NCI-H2081 (cell line): ENCODE results near the gene PACC1.
"Not testable (repeated sequence)": the region's sequence is repeated elsewhere in the genome, so short reads cannot be mapped to it uniquely, and the experiment has no call there.

Experiments
- DNase-seq, 2 experiments: peaks; one replicate each; lab custom pipeline; 2025; lab: John Stamatoyannopoulos, UW

The PACC1 gene

DNA sequence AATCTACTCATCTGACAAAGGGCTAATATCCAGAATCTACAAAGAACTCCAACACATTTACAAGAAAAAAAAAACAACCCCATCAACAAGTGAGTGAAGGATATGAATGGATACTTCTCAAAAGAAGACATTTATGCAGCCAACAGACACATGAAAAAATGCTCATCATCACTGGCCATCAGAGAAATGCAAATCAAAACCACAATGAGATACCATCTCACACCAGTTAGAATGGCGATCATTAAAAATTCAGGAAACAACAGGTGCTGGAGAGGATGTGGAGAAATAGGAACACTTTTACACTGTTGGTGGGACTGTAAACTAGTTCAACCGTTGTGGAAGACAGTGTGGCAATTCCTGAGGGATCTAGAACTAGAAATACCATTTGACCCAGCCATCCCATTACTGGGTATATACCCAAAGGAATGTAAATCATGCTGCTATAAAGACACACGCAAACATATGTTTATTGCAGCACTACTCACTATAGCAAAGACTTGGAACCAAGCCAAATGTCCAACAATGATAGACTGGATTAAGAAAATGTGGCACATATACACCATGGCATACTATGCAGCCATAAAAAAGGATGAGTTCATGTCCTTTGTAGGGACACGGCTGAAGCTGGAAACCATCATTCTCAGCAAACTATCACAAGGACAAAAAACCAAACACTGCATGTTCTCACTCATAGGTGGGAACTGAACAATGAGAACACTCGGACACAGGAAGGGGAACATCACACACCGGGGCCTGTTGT is 18.8 kb downstream of the PACC1 start:
- not testable (repeated sequence) for DNase-seq

DNA sequence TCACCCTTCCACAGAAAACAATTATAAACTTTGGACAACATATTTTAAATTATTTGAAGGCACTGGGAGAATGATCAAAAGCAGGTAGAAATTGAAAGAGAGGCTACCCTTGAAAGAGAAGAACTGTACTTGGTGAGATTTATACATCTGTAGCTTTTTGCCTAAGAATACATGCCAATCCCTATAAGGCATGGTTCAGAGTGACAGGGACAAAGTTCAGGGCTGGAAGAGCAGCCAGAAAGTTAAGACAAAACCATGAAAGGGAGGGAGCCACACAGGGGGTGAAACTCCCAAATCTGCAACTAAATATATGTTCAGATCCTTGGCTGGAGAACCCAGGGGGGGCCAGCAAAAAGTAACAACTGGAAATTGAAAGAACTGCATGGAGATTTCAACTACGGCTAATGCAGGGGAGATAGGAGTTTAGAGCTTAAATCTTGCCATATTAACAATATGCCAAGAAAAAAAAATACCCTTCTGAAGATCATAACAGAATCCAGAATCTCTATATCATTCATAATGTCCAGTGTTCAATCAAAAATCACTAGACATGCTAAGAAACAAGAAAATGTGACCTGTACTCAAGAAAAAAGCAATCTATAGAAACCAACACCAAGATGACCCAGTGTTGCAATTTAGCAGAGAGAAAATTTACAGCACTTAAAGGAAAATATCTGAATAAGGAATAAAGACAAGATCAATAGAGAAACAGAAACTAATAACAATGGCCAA is 25.5 kb downstream of the PACC1 start:
- DNase-seq: no peak

DNA sequence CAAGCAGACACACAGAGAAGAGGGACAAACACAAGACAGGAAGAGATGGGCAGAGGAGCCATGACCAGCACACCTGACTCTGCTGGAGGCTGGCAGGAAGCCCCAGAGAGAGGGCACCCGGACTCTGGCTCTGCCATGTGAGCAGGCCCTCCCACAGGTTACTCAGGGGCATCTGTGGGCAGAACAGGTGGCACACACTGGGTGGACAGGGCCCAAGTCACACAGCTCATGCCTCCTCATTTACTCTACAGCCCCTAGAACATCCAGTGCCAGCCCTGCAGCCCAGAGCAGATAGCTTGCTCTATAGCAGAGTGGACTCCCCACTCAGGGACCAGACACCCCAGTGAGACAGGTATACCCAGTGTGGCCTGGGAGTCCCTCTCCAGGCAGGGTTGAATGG is 28.7 kb downstream of the PACC1 start:
- DNase-seq: no peak

DNA sequence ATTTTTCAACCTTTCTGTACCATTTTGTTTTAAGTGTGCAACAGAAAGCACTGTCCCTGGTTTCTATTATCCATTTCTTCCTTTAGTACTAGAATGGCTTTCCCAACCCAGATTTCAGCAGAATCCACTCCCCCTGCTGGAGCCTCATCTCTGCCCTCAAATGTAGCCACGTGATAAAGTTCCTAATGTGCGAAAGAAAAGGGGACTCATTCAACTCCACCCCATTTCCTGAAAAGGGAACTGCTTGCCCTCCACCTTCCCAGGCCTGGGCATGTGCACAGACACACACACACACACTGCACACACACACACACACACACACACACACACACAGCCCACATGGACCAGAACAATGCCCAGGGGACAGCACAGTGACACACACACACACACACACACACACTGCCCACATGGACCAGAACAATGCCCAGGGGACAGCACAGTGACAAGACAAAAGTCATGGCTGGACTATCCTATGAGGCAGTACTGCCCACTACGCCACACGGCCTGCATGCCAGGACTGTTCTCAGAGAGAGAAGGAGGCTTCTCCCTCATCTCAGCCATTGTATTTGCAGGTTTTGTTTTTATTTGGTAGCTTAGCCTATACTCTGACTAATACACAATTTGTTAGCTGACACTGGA is 33.2 kb downstream of the PACC1 start:
- no peak for DNase-seq

GRCh38 chr1:212379366-212379765 is 35.3 kb downstream of the PACC1 start:
- DNase-seq: no peak

- DNase-seq: no peak
Measured at GRCh38 chr1:212377644-212378043, 37.0 kb downstream of the PACC1 start.

DNA sequence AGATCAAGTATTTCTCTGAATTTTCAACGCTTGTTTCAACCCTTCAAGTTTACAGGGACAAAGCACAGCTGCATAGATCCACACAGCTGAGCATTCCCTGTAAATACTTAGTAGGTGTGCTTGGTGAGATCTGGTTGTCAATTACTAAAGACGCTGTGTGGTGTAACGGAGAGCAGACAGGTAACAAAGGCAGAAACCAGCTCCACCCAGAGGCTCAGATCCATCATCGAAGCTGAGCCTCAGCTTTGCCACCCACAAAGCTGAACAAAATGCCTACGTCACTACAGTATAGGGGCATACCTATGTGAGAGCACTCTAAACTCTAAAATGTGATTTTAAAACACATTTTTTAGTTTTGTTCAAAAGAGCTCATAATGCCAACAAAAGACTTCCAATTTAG is 38.7 kb downstream of the PACC1 start:
- DNase-seq: no peak

DNA sequence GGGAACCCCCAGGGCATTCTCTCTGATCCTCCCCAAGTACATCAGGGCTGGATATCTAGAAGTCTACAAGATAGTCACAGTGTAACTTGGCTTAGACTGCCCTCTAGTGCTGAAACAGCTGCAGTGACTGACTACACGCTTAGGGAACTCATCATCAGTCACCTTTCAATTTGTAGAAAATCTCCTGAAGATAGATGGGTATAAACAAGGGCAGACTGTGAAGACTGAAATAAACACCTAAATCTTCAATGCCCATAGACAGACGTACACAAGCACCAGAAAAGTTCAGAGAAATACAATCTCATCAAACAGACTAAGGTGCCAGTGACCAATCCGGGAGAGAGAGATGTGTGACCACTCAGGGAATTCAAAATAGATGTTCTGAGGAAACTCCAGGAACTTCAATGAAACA is 46.6 kb downstream of the PACC1 start:
- DNase-seq: peak; percentile 68 to 72

DNA sequence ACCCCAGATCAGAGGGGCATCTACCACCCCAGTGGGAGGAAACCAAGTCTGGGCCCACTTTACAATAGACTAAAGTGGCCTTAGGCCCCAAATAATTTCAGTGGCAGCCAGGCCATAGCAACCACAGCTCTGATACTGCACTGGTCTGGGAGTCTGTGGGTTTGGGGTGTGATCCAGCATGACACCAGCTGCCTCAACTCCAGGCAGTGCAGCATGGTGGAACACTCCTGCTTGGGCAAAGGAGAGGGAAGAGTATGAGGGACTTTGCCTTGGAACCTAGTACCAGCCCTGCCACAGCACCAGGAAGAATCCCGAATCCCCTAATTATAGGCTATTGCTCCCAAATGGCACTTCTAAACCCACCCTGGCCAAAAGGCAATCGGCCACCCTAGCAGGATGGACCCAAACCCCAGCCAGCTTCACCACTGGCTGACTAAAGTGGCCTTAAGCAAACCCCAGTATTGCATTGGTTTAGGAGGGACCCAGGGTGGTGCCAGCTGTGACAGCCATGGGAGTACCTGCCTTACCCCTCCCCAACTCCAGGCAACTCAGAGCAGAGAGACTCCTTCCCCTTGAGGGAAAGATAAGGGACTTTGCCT is 47.1 kb downstream of the PACC1 start:
- DNase-seq: no peak

DNA sequence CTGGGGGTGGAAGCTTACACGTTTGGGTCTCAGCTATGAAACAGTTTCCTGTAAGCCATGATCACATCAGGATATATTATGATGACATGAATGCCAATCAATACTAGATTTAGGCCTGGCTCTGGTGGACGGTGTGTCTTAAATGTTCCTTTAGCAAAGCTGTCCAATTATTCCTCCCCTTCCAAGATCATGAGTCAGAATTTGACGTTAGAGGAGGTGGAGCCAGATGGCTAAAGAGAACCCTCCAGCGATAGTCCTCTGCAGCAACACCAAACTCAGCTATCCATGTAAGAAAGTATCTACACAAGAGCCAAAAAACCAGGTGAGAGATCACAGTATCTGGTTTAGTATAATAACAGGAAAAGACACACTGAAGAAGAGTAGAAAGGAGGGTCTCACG is 47.8 kb downstream of the PACC1 start:
- DNase-seq: no peak

DNA sequence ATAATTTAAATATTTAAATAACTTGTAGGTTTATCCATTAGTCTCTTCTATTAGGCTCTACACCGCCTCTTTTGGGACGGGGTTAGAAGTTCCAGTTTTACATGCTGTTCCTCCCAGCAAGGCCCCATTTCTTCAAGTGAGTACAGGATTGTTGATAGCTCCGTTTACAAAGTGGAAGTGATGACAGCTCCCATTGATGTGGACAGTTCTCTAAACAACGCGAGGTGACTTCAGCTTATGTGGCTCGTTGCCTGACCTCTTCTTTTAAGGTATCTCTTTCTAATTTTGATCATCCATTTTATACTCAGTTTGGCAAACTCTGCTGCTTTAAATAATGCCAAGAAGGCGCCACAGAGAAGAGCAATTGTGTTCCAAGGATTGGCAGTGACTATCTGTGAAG is 49.7 kb downstream of the PACC1 start:
- DNase-seq: no peak

DNA sequence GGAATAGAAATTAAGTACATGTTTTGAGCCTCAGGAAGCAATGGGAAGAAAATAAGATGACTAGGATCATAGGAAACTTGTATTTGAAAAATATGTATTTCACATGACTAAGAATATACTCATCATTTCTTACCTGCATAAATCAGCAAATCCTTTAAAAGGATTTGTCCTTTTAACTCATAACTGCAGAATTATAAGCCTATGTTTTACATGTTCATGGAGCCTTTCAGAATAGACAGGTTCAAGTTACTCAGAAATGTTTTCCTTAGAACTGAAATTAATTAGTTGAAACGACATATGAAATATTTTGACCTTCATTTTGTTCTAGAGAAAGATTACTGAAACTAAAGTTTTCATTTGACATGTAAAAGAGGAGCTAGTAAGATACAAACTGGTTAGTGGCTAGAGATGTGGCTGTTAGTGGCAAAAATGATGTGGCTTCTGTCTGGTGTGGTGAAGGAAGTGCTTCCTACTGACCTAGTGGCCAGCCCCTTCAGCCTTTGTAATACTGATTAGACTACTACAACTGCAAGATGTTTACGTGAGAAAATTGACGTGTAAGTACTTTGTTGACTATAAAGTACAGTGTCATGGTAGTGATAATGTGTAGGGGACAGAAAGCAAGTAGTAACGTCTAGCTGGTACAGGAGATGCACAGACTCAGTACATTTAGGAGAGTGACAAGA is 54.7 kb downstream of the PACC1 start:
- DNase-seq: no peak

- no peak for DNase-seq
Measured at GRCh38 chr1:212355230-212355969, 59.3 kb downstream of the PACC1 start.

GRCh38 chr1:212354464-212354863 is 60.2 kb downstream of the PACC1 start:
- no peak for DNase-seq

DNA sequence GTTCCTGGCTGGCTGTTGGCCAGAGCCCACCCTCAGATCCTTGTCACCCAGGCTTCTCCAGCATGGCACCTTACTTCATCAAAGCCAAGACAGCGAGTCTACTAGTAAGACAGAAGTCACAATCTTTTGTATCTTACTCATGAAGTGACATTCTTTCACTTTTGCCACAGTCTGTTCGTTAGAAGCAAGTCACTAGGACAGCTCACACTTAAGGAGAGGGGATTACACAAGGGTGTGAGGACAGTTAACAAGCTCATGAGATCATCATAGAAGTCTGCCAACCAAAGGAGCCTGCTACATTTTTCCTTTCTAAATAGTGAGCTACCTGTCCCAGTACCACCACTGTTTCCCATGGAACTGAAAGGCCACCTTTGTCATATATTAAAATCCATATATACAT is 61.5 kb downstream of the PACC1 start:
- DNase-seq: no peak

DNA sequence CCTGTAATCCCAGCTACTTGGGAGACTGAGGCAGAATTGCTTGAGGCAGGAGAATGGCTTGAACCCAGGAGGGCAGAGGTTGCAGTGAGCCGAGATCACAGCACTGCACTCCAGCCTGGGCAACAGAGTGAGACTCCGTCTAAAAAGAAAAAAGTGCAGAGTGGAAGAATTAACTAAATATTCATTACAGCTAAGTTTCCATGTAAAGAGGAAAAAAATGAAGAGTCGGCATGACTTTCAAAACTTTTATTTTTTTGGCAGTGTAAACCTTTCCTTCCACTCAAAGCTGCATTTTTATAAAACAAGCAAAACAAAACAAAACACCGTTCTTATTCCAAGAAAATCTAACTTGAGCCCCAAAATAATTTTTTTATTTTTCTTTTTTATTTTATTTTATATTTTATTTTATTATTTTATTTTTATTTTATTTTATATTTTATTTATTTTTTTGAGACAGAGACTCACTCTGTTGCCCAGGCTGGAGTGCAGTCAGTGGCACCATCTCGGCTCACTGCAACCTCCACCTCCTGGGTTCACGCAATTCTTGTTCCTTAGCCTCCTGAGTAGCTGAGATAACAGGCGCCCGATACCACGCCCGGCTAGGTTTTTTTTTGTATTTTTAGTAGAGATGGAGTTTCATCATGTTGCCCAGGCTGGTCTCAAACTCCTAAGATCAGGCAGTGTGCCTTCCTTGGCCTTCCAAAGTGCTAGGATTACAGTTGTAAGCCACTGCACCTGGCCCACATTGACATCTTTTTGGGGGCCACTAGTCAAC is 62.9 kb downstream of the PACC1 start:
- no peak for DNase-seq

DNA sequence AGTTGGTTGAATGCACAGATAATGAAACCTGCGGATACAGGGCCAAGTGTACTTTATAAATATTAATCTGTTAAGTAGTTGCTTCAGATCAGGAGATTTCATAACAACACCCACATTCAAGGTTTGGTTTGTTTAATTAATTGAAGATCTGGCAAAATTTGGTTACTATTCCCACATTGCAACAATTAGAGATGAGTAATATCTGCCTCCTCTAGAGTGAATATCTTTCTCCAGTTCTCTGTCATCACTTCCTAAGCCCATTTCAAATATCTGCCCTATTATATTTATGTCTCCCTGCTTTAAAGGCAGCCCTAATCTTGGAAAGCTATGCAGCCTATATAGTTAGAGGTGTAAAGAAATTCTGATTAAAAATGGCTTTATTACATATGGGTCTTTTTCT is 68.1 kb downstream of the PACC1 start:
- no peak for DNase-seq

DNA sequence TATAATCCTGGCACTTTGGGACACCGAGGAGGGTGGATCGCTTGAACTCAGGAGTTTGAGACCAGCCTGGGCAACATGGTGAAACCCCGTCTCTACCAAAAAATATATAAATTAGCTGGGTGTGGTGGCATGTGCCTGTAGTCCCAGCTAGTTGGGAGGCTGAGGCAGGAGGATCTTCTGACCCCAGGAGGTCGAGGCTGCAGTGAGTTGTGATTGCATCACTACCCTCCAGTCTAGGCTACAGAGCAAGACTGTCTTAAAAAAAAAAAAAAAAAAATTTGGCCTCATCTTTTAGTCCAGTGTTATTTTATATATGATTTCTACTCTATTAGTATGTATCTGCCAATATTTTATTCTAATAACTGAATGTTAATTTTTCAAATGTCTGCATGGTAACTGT is 69.8 kb downstream of the PACC1 start:
- no peak for DNase-seq

- no peak for DNase-seq
Measured at GRCh38 chr1:212341090-212341489, 73.6 kb downstream of the PACC1 start.

- DNase-seq: no peak
Measured at GRCh38 chr1:212329105-212329504, 85.6 kb downstream of the PACC1 start.

DNA sequence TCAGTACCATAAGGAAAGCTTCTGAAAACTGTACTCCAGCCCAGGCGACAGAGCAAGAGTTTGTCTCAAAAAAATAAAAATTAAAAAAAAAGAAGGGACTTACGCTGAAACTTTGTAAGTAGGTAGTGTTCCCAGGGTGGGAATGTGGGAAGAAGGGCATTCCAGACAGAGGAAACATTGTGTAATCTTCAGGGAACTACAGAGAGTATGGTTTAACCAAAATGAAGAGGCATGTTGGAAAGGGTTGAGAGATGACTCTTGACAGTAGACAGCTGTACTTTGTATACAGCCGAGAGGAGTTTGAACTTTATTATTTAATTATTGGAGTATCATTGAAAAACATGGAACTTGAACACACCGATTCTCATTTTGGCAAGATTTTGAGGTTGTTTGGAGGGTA is 86.4 kb downstream of the PACC1 start:
- DNase-seq: no peak
